SU-DHL-6 (cell line): ENCODE measurements around the gene TENT4B.

Experiments
- H2AFZ ChIP-seq: fragments of 200-600 bp; sonication (generic); 2 replicates; pipeline ENCODE4 v1.6.1; 2014; ENCODE audit warnings: low read depth, mild to moderate bottlenecking, moderate library complexity, mixed read lengths, antibody characterized with exemption, low read length; ENCODE audit not compliant: severe bottlenecking
- H3F3A ChIP-seq: fragments of 200-600 bp; shearing (Covaris generic); 2 replicates; pipeline ENCODE4 v1.6.0; 2016; ENCODE audit warnings: antibody characterized with exemption, mild to moderate bottlenecking; ENCODE audit not compliant: insufficient read depth
- H3K27ac ChIP-seq: fragments of 200-600 bp; sonication (generic); 2 replicates; pipeline ENCODE4 v1.5.1; 2016; ENCODE audit warnings: low read depth, mild to moderate bottlenecking, low read length, moderate library complexity, mixed read lengths
- H3K27me3 ChIP-seq: fragments of 200-600 bp; sonication (generic), shearing (Covaris generic); 2 replicates; pipeline ENCODE4 v1.6.0; 2014; ENCODE audit warnings: mild to moderate bottlenecking, low read length
- H3K36me3 ChIP-seq: fragments of 200-600 bp; sonication (generic); 2 replicates; pipeline ENCODE4 v1.6.1; 2014; ENCODE audit warnings: mild to moderate bottlenecking, low read length, mixed read lengths
- H3K4me2 ChIP-seq: fragments of 300-600, 200-600 bp; shearing (Covaris generic), sonication (generic); 2 replicates; pipeline ENCODE4 v1.6.0; 2014; ENCODE audit warnings: low read length, low read depth, mild to moderate bottlenecking; ENCODE audit not compliant: poor library complexity, severe bottlenecking
- H3K4me3 ChIP-seq: fragments of 200-600 bp; sonication (generic); 2 replicates; pipeline ENCODE4 v1.5.1; 2014; ENCODE audit warnings: antibody characterized with exemption, low read length, mild to moderate bottlenecking, mixed read lengths; ENCODE audit not compliant: insufficient read depth, poor library complexity, severe bottlenecking
- H3K79me2 ChIP-seq: fragments of 200-600 bp; sonication (generic); 2 replicates; pipeline ENCODE4 v1.6.1; 2014; ENCODE audit warnings: mild to moderate bottlenecking, low read length, moderate library complexity; ENCODE audit not compliant: insufficient read depth
- H3K9ac ChIP-seq: fragments of 200-600 bp; sonication (generic); 2 replicates; pipeline ENCODE4 v1.7.0; 2014; ENCODE audit warnings: mild to moderate bottlenecking, low read length
- H3K9me2 ChIP-seq: fragments of 200-600 bp; sonication (generic); replicated peaks from 2 replicates; pipeline ENCODE4 v1.6.1; 2014; ENCODE audit warnings: low read length; ENCODE audit not compliant: insufficient read depth
- H3K9me3 ChIP-seq: fragments of 200-600 bp; sonication (generic); 2 replicates; pipeline ENCODE4 v1.6.1; 2014; ENCODE audit warnings: low read length, mixed read lengths; ENCODE audit not compliant: insufficient read depth
- H4K20me1 ChIP-seq: fragments of 200-600 bp; sonication (generic); 2 replicates; pipeline ENCODE4 v1.6.1; 2014; ENCODE audit warnings: low read depth, mild to moderate bottlenecking, antibody characterized with exemption, low read length, moderate library complexity, mixed read lengths
- EZH2phosphoT487 ChIP-seq: fragments of 200-600 bp; sonication (generic), shearing (Covaris generic); conservative IDR thresholded peaks from 2 replicates; pipeline ENCODE4 v1.6.1; 2018; ENCODE audit warnings: mild to moderate bottlenecking, antibody characterized with exemption, low read length, moderate library complexity, mixed read lengths
- TF ChIP-seq, protein P1 (sequence below): fragments of 200-600 bp; sonication (generic); IDR thresholded peaks from one replicate; pipeline ENCODE4 v1.5.1; 2017; ENCODE audit warnings: antibody characterized with exemption, mild to moderate bottlenecking, low read length, moderate library complexity; ENCODE audit not compliant: insufficient read depth, poor library complexity, severe bottlenecking

The TENT4B gene

DNA sequence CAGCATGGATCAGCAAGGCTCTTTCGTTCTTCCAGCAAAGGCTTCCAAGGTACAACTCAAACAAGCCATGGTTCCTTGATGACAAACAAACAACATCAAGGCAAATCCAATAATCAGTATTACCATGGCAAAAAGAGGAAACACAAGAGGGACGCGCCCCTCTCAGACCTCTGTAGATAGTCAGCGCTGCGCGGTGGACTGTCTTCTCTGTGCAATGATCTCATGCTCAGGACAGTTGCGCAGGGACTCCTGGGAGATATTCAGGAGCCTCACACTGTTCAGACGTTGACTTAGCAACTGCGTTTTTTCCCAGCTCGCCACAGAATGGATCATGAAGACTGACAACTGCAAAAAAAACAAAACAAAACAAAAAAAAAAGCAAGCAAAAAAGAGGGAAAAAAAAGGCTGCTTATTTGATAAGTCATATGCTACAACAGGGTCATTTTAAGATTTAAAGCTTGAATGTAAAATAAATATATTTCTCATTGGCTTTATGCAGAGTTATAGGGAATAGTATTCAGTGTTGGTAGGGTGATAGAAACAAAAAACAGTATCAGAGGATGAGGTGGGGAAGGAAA, 76.1 kb downstream of the TENT4B start:
- no peak overlapping the region for H3K4me3 ChIP-seq
- no peaks in the 10 kb centered on the region for H3K27me3 ChIP-seq
- H3F3A ChIP-seq, result no peaks in the 10 kb centered on the region
- H3K9ac ChIP-seq, result no peak overlapping the region
- H4K20me1 ChIP-seq, result no peaks in the 10 kb centered on the region
- H3K27ac ChIP-seq, result no peak overlapping the region
- H2AFZ ChIP-seq, result no peak overlapping the region
- H3K79me2 ChIP-seq, result no peaks in the 10 kb centered on the region
- H3K9me2 ChIP-seq, result no peaks in the 10 kb centered on the region
- no peaks in the 10 kb centered on the region for H3K36me3 ChIP-seq
- no peak overlapping the region for H3K4me2 ChIP-seq
- no peaks in the 10 kb centered on the region for H3K9me3 ChIP-seq
- no peak for TF ChIP-seq EZH2phosphoT487
- TF ChIP-seq, protein P1, sequence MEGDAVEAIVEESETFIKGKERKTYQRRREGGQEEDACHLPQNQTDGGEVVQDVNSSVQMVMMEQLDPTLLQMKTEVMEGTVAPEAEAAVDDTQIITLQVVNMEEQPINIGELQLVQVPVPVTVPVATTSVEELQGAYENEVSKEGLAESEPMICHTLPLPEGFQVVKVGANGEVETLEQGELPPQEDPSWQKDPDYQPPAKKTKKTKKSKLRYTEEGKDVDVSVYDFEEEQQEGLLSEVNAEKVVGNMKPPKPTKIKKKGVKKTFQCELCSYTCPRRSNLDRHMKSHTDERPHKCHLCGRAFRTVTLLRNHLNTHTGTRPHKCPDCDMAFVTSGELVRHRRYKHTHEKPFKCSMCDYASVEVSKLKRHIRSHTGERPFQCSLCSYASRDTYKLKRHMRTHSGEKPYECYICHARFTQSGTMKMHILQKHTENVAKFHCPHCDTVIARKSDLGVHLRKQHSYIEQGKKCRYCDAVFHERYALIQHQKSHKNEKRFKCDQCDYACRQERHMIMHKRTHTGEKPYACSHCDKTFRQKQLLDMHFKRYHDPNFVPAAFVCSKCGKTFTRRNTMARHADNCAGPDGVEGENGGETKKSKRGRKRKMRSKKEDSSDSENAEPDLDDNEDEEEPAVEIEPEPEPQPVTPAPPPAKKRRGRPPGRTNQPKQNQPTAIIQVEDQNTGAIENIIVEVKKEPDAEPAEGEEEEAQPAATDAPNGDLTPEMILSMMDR, result no peak

DNA sequence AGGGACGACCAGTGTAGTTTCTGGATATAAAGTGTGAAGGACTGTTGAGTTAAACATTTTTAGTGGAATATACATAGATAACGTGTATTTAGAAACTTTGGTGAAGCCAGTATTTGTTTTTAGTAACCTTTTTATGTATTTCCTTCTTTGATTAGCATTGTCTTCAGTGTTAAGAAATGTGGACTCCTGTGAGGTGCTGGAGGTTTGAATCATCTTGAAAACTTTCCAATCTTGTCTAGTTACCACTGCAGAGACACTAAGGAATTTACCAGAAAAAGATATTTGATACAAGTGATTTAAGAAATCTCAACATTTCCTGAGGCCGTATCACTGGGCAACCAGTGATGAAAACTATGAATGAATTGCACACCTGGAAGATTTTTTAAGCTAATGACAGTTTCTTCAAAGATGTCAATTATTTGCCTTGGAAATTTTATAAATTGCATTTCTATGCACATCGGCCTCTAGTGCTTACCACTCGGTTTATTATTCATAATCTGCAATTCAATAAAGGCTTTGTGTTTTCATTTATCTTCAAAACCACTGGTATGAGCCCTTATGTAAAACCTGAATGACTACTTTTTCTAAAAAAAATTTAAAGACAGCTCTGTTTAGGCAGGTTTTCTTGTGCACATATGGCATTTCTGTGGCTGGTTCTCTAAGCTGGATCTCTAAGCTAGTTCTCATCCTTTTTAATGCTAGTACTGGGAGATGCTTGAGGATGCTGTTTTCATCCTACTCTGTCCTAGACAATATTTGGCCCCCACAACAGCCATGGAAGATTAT, 81.9 kb downstream of the TENT4B start:
- no peak overlapping the region for H3K9ac ChIP-seq
- no peaks in the 10 kb centered on the region for H3K9me2 ChIP-seq
- peaks cover 4% of the 10 kb centered on the region; the same call in 1 of the 2 replicates for H3F3A ChIP-seq
- no peaks in the 10 kb centered on the region for H3K9me3 ChIP-seq
- no peaks in the 10 kb centered on the region for H3K27me3 ChIP-seq
- no peak overlapping the region for H3K27ac ChIP-seq
- no peaks in the 10 kb centered on the region for H3K79me2 ChIP-seq
- TF ChIP-seq, protein P1, result no peak
- no peak for TF ChIP-seq EZH2phosphoT487
- H3K4me3 ChIP-seq, result no peak overlapping the region
- no peaks in the 10 kb centered on the region for H4K20me1 ChIP-seq
- H3K36me3 ChIP-seq, result no peaks in the 10 kb centered on the region
- H2AFZ ChIP-seq, result no peak overlapping the region
- H3K4me2 ChIP-seq, result no peak overlapping the region

DNA sequence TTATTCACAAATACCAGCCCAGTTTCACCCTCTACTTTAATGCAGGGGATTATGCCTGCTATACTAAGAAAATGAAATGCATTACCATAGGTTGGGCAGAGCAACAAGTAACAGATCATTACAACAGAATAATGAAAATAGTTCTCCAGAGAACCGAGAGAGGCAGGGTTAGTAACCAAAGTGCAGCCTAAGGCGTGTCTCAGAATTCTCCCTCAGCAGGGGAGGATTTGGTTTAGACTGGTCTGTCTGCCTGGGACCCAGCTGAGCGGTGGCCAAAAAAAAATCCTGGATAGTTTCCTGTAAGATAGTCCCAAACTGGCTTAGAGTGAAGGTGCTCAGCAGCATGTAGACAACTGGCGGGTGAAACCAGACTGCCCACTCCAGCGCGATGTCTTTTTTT, 82.5 kb downstream of the TENT4B start:
- no peak overlapping the region for H3K9ac ChIP-seq
- no peaks in the 10 kb centered on the region for H3K9me2 ChIP-seq
- no peak overlapping the region for H3K4me2 ChIP-seq
- H3K36me3 ChIP-seq, result no peaks in the 10 kb centered on the region
- H3K79me2 ChIP-seq, result no peaks in the 10 kb centered on the region
- no peaks in the 10 kb centered on the region for H4K20me1 ChIP-seq
- no peaks in the 10 kb centered on the region for H3K9me3 ChIP-seq
- no peaks in the 10 kb centered on the region for H3K27me3 ChIP-seq
- no peak overlapping the region for H3K4me3 ChIP-seq
- peaks cover 4% of the 10 kb centered on the region; the same call in 1 of the 2 replicates for H3F3A ChIP-seq
- H2AFZ ChIP-seq, result no peak overlapping the region
- H3K27ac ChIP-seq, result no peak overlapping the region
- TF ChIP-seq, protein P1, result no peak
- TF ChIP-seq EZH2phosphoT487, result no peak
